CD4-positive, alpha-beta memory T cell (primary cell): ENCODE data around the gene SEMA3F. TPM values are rescaled to one million over a fixed set of nuclear protein-coding genes. Genes with fewer than 3 reads are reported as not detected.

Experiments used
- CTCF ChIA-PET: fragments of 350-600 bp; sonication (Branson Sonifier 250); formaldehyde crosslinking; loops from one replicate; lab custom pipeline; 2021; ENCODE audit warnings: inconsistent platforms; ENCODE audit not compliant: partially characterized antibody; lab: Charles Lee
- POLR2A ChIA-PET: fragments of 350-600 bp; sonication (Branson Sonifier 250); formaldehyde crosslinking; loops from one replicate; lab custom pipeline; 2021; ENCODE audit not compliant: partially characterized antibody; lab: Charles Lee
- DNase-seq, 5 donors: peaks; one replicate each; pipeline versions ENCODE4 v3.0.0 to v3.0.0-alpha.2; 2020 to 2022; ENCODE audit warnings: mixed read lengths in 1 of 5
- H3K27ac ChIP-seq: one replicate; pipeline ENCODE4 v1.7.0; 2013; ENCODE audit warnings: low read depth, low read length
- H3K27me3 ChIP-seq: 2 replicates; pipeline ENCODE4 v1.7.0; 2013; ENCODE audit warnings: mild to moderate bottlenecking, low read length, moderate library complexity; ENCODE audit not compliant: insufficient read depth
- H3K36me3 ChIP-seq: 2 replicates; pipeline ENCODE4 v1.7.0; 2013; ENCODE audit warnings: mild to moderate bottlenecking, low read length, moderate library complexity; ENCODE audit not compliant: insufficient read depth
- H3K4me1 ChIP-seq: 2 replicates; pipeline ENCODE4 v1.7.0; 2013; ENCODE audit warnings: mild to moderate bottlenecking, low read length, moderate library complexity; ENCODE audit not compliant: insufficient read depth
- H3K4me3 ChIP-seq, 2 donors: one replicate each; pipeline ENCODE4 v1.7.0; 2013; ENCODE audit warnings: low read length in 2 of 2, mild to moderate bottlenecking in 1 of 2
- H3K9me3 ChIP-seq, 2 donors: one replicate each; pipeline ENCODE4 v1.7.0; 2013; ENCODE audit warnings: low read length in 2 of 2, control low read depth in 1 of 2; ENCODE audit not compliant: control insufficient read depth in 1 of 2
- H3K27ac Mint-ChIP-seq, 7 donors: one replicate each; pipeline ENCODE4 v1.8.0; 2020 to 2021; ENCODE audit warnings: mixed read lengths in 7 of 7, mild to moderate bottlenecking in 6 of 7, inconsistent platforms in 3 of 7, moderate library complexity in 3 of 7
- H3K27me3 Mint-ChIP-seq, 2 donors: one replicate each; pipeline ENCODE4 v1.8.0; 2020 to 2021; ENCODE audit warnings: mixed read lengths in 2 of 2
- H3K36me3 Mint-ChIP-seq, 2 donors: one replicate each; pipeline ENCODE4 v1.8.0; 2020 to 2021; ENCODE audit warnings: mixed read lengths in 2 of 2, inconsistent platforms in 1 of 2, mild to moderate bottlenecking in 1 of 2
- H3K4me1 Mint-ChIP-seq, 4 donors: one replicate each; pipeline ENCODE4 v1.8.0; 2020 to 2021; ENCODE audit warnings: mixed read lengths in 4 of 4, mild to moderate bottlenecking in 1 of 4
- H3K4me3 Mint-ChIP-seq, 8 donors: one replicate each; pipeline ENCODE4 v1.8.0; 2020 to 2021; ENCODE audit warnings: mixed read lengths in 8 of 8, mild to moderate bottlenecking in 7 of 8, moderate library complexity in 6 of 8, inconsistent platforms in 3 of 8
- H3K9me3 Mint-ChIP-seq, 8 donors: one replicate each; pipeline ENCODE4 v1.8.0; 2020 to 2021; ENCODE audit warnings: mixed read lengths in 8 of 8, mild to moderate bottlenecking in 5 of 8, inconsistent platforms in 3 of 8, moderate library complexity in 1 of 8
- intact Hi-C: fragments of 100-400 bp; cut with micrococcal nuclease; formaldehyde crosslinking; loops from one replicate; pipeline ENCODE4 v1.15.1; 2023
- polyA plus RNA-seq, 2 donors: library from polyadenylated mRNA; unstranded; fragments of 300-500 nt; fragmentation: Illumina TruSeq; gene quantifications; one replicate each; pipeline ENCODE4 v1.2.3, GENCODE V29; 2021
- total RNA-seq, 2 experiments: library from RNA; stranded (reverse); gene quantifications; one replicate each; pipeline ENCODE4 v1.2.3, GENCODE V29; 2021

SEMA3F gene
- total and polyA plus RNA-seq, 4 experiments from 2014 or later, result not detected

DNA sequence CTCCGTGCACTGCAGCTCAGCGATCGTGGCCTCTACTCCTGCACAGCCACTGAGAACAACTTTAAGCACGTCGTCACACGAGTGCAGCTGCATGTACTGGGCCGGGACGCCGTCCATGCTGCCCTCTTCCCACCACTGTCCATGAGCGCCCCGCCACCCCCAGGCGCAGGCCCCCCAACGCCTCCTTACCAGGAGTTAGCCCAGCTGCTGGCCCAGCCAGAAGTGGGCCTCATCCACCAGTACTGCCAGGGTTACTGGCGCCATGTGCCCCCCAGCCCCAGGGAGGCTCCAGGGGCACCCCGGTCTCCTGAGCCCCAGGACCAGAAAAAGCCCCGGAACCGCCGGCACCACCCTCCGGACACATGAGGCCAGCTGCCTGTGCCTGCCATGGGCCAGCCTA lies 32.6 kb downstream of the SEMA3F start:
- no peaks in the 10 kb centered on the region for H3K27me3 ChIP-seq
- Mint-ChIP-seq H3K9me3 (no peaks in the 10 kb centered on the region), H3K27me3 (peaks cover 2 to 3% of the 10 kb centered on the region in 2 donors)

DNA sequence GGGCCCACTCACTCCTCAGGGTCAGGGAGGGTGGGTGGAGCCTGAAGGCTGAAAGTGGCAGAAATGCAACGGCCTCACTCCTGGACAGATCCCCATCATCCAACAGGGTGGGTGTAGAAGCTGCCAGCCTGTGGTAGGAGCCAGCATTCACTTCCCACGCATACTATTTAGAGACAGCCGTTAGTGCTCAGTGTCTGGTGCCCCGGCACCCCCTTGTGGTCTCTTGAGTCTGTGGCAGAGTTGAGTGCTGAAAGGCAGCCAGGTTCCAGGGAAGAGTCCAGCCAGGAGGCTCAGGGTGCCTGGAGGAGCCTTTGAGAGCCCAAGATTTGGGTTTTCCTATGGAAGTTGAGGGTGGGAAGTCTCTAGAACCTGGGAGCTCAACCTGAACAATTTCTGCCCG lies 34.1 kb downstream of the SEMA3F start:
- Mint-ChIP-seq H3K4me3 (no peak overlapping the region), H3K9me3 (no peaks in the 10 kb centered on the region), H3K27ac (no peak overlapping the region), H3K27me3 (peaks cover 3% of the 10 kb centered on the region in 2 donors), H3K36me3 (no peaks in the 10 kb centered on the region), H3K4me1 (peaks cover under 1 to 13% (median 5%) of the 10 kb centered on the region in 4 donors)
- CTCF ChIA-PET, result interaction anchor here (0.6 to 8.1 kb wide), 2 partner anchors 59 to 1340 kb away, joined by 3 to 88 read pairs; no protein-coding TSS in a partner anchor
- peak in 1 of 5 donors; percentile 16 for DNase-seq
- POLR2A ChIA-PET, result no interaction called here
- H3K9me3 ChIP-seq, result no peaks in the 10 kb centered on the region
- H3K27ac ChIP-seq, result no peak overlapping the region
- no peak overlapping the region for H3K4me3 ChIP-seq
- H3K27me3 ChIP-seq, result peaks cover 11% of the 10 kb centered on the region
- intact Hi-C loops, result no loop called here
- peaks cover 18% of the 10 kb centered on the region for H3K4me1 ChIP-seq
- no peaks in the 10 kb centered on the region for H3K36me3 ChIP-seq

More for the DNA sequence above, 32.6 kb downstream of the SEMA3F start:
- intact Hi-C loops, result no loop called here
- Mint-ChIP-seq H3K27ac (no peak overlapping the region), H3K4me3 (no peak overlapping the region), H3K4me1 (peaks cover 0 to 4% (median 2%) of the 10 kb centered on the region in 4 donors), H3K36me3 (no peaks in the 10 kb centered on the region)
- no peaks in the 10 kb centered on the region for H3K9me3 ChIP-seq
- H3K36me3 ChIP-seq, result no peaks in the 10 kb centered on the region
- ChIA-PET CTCF (no interaction called here), POLR2A (no interaction called here)
- peak in 1 of 5 donors; percentile 9 for DNase-seq
- no peak overlapping the region for H3K4me3 ChIP-seq
- H3K4me1 ChIP-seq, result peaks cover 3% of the 10 kb centered on the region
- no peak overlapping the region for H3K27ac ChIP-seq

DNA sequence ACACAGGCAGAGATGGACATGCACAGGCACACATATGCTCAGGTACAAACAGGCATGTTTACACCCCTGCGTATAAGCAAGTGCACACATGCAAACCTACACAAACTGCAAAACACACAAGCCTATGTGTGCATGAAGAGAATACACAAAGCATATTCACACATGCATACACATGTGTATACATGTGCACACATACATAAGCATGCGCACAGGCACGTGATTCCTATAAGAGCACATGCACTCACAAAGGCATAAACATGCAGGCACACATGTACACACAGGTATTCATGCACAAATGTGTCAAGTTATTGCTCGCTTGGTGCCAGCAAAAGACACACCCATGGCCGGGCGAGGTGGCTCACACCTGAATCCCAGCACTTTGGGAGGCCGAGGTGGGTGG lies 34.9 kb downstream of the SEMA3F start:
- intact Hi-C loops, result no loop called here
- Histone ChIP-seq H3K4me1 (peaks cover 24% of the 10 kb centered on the region), H3K27me3 (peaks cover 11% of the 10 kb centered on the region), H3K36me3 (no peaks in the 10 kb centered on the region), H3K9me3 (no peaks in the 10 kb centered on the region), H3K4me3 (no peak overlapping the region), H3K27ac (no peak overlapping the region)
- Mint-ChIP-seq H3K27me3 (peaks cover 4 to 9% of the 10 kb centered on the region in 2 donors), H3K9me3 (no peaks in the 10 kb centered on the region), H3K27ac (no peak overlapping the region), H3K4me3 (no peak overlapping the region), H3K36me3 (no peaks in the 10 kb centered on the region), H3K4me1 (peaks cover 5 to 18% (median 11%) of the 10 kb centered on the region in 4 donors)
- POLR2A ChIA-PET, result no interaction called here
- CTCF ChIA-PET, result interaction anchor here (0.6 to 8.1 kb wide), 7 partner anchors 14 to 1339 kb away, joined by 3 to 218 read pairs (median 3); no protein-coding TSS in a partner anchor
- no peak for DNase-seq

DNA sequence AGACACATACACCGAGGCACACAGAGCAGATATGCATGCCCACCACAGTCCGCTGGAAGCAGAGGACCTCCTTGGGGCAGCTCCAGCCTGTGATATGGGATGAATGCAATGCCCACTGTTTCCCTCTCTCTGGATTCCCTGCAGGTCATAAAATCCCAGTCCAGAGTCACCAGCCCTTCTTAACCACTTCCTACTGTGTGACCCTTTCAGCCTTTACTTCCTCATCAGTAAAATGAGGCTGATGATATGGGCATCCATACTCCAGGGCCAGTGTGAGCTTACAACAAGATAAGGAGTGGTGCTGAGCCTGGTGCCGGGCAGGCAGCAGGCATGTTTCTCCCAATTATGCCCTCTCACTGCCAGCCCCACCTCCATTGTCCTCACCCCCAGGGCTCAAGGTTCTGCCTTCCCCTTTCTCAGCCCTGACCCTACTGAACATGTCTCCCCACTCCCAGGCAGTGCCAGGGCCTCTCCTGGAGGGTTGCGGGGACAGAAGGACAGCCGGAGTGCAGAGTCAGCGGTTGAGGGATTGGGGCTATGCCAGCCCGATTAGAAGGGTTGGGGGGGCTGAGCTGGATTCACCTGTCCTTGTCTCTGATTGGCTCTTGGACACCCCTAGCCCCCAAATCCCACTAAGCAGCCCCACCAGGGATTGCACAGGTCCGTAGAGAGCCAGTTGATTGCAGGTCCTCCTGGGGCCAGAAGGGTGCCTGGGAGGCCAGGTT lies 36.0 kb downstream of the SEMA3F start, which contains the start of gene GNAT1:
GNAT1 (plus strand) TSS at position 675 of the 725 bp plus-strand sequence. CDS start 116 bp downstream, outside the sequence.
- Mint-ChIP-seq H3K9me3 (no peaks in the 10 kb centered on the region), H3K4me3 (no peak within 1 kb of the TSS), H3K36me3 (no peaks in the 10 kb centered on the region), H3K27ac (peak within 1 kb of the TSS in 1 of 7 donors; percentile 60), H3K27me3 (peaks cover 4 to 9% of the 10 kb centered on the region in 2 donors), H3K4me1 (peaks cover 5 to 18% (median 13%) of the 10 kb centered on the region in 4 donors)
- DNase-seq, result no peak
- H3K9me3 ChIP-seq, result no peaks in the 10 kb centered on the region
- peaks cover 24% of the 10 kb centered on the region for H3K4me1 ChIP-seq
- H3K27ac ChIP-seq, result no peak within 1 kb of the TSS
- peaks cover 11% of the 10 kb centered on the region for H3K27me3 ChIP-seq
- intact Hi-C loops, result no loop called here
- no peak within 1 kb of the TSS for H3K4me3 ChIP-seq
- CTCF ChIA-PET, result interaction anchor here (0.9 to 8.1 kb wide), 9 partner anchors 13 to 81 kb away, joined by 3 to 218 read pairs (median 4); no protein-coding TSS in a partner anchor
- POLR2A ChIA-PET, result no interaction called here
- H3K36me3 ChIP-seq, result no peaks in the 10 kb centered on the region

DNA sequence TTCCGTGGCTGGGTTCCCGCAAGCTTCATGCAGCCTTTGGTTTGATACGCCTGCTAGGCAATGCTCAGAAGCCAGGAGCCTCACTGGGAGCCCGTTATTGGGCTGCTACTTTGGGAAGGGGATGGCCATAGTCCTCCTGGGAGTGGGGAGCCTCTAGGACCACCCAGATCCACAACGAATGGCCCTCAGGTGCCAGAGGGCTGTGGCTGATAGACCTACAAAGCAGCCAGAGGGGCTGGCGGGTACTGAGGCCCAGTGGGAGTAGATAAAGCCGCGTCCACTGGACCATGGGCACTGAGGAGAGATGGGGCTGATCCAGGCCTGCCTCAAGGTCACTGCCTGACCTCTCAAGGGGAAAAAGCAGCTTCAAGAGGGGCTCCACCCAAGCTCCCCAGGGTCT lies 37.0 kb downstream of the SEMA3F start:
- H3K27ac ChIP-seq, result no peak overlapping the region
- no peak overlapping the region for H3K4me3 ChIP-seq
- H3K36me3 ChIP-seq, result no peaks in the 10 kb centered on the region
- Mint-ChIP-seq H3K27me3 (peaks cover 4 to 15% of the 10 kb centered on the region in 2 donors), H3K4me3 (no peak overlapping the region), H3K36me3 (no peaks in the 10 kb centered on the region), H3K4me1 (peaks cover 5 to 18% (median 13%) of the 10 kb centered on the region in 4 donors), H3K27ac (no peak overlapping the region), H3K9me3 (no peaks in the 10 kb centered on the region)
- peaks cover 11% of the 10 kb centered on the region for H3K27me3 ChIP-seq
- intact Hi-C loops, result loop anchor here (1.0 kb wide), 1 partner anchor 81 kb away; no protein-coding TSS in a partner anchor
- ChIA-PET POLR2A (interaction anchor here (0.7 to 0.9 kb wide), 2 partner anchors 35 to 68 kb away, joined by 3 to 5 read pairs; no protein-coding TSS in a partner anchor), CTCF (interaction anchor here (0.6 to 8.1 kb wide), 12 partner anchors 10 to 390 kb away, joined by 3 to 218 read pairs (median 18); partner anchors contain the start of genes GNAI2 and SEMA3B)
- no peak for DNase-seq
- H3K9me3 ChIP-seq, result no peaks in the 10 kb centered on the region
- peaks cover 24% of the 10 kb centered on the region for H3K4me1 ChIP-seq

DNA sequence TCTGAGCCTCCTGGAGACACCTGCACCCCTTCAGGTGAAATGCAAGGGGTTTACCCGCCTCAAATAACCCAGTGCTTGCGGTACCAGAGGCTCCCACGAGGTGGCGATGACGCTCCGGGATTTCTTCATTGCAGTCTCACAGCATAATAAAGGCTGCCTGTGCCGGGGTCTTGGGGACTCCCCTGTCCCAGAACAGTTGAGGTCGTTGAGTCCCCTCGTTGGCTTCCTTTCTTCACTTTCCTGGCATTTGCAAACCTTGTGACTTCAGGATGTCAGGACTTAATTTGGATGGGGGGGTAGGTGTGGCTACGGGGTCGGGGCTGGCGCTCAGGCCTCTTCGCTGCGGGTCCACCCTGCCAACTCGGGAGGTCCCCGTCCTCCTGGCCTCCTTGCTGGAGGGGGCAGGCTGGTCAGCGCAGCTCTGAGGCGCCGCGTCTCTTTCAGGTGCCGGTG lies 37.6 kb downstream of the SEMA3F start:
- Mint-ChIP-seq H3K27me3 (peaks cover 4 to 15% of the 10 kb centered on the region in 2 donors), H3K9me3 (no peaks in the 10 kb centered on the region), H3K4me1 (peaks cover 5 to 18% (median 13%) of the 10 kb centered on the region in 4 donors), H3K36me3 (no peaks in the 10 kb centered on the region), H3K27ac (peak overlapping the region in 3 of 7 donors; percentile 52 to 78 (median 60)), H3K4me3 (peak overlapping the region in 3 of 8 donors; percentile 9 to 70 (median 62))
- intact Hi-C loops, result loop anchor here (1.0 kb wide), 1 partner anchor 81 kb away; no protein-coding TSS in a partner anchor
- peaks cover 11% of the 10 kb centered on the region for H3K27me3 ChIP-seq
- H3K27ac ChIP-seq, result no peak overlapping the region
- H3K4me1 ChIP-seq, result peaks cover 24% of the 10 kb centered on the region
- H3K36me3 ChIP-seq, result no peaks in the 10 kb centered on the region
- no peak overlapping the region for H3K4me3 ChIP-seq
- no peaks in the 10 kb centered on the region for H3K9me3 ChIP-seq
- ChIA-PET CTCF (interaction anchor here (0.6 to 8.1 kb wide), 12 partner anchors 11 to 390 kb away, joined by 3 to 218 read pairs (median 18); partner anchors contain the start of genes GNAI2 and SEMA3B), POLR2A (interaction anchor here (0.7 to 0.9 kb wide), 2 partner anchors 34 to 68 kb away, joined by 3 to 5 read pairs; no protein-coding TSS in a partner anchor)
- DNase-seq, result peak; percentile 76 to 84 (median 82)
